HG03354 (cell line): Measurements from ENCODE around the gene FFAR2.
"Not testable (repeated sequence)": the region's sequence is repeated elsewhere in the genome, so short reads cannot be mapped to it uniquely, and the experiment has no call there.

Experiments
- ATAC-seq: cut with Tn5 transposase; IDR thresholded peaks from one replicate; pipeline ENCODE4 v1.9.1; 2021; ENCODE audit warnings: mild to moderate bottlenecking; ENCODE audit not compliant: unreplicated experiment, poor library complexity, severe bottlenecking

Gene FFAR2

GRCh38 chr19:35421362-35421761 is 26.7 kb upstream of the FFAR2 start:
- ATAC-seq = no peak

- ATAC-seq = not testable (repeated sequence)
These were observed 24.7 kb upstream of the FFAR2 start for GRCh38 chr19:35423406-35423805.

GRCh38 chr19:35425682-35426081 is 22.4 kb upstream of the FFAR2 start:
- no peak for ATAC-seq

GRCh38 chr19:35427187-35427586 is 20.9 kb upstream of the FFAR2 start:
- no peak for ATAC-seq

GRCh38 chr19:35429698-35430408 is 18.2 kb upstream of the FFAR2 start:
- no peak for ATAC-seq

GRCh38 chr19:35430409-35431144 is 17.5 kb upstream of the FFAR2 start:
- no peak for ATAC-seq

- no peak for ATAC-seq
These were observed 16.8 kb upstream of the FFAR2 start for GRCh38 chr19:35431145-35431807.

- no peak for ATAC-seq
These were observed 15.1 kb upstream of the FFAR2 start for GRCh38 chr19:35432911-35433310.

GRCh38 chr19:35433448-35433847 is 14.6 kb upstream of the FFAR2 start:
- ATAC-seq = no peak

GRCh38 chr19:35435896-35436295 is 12.2 kb upstream of the FFAR2 start:
- no peak for ATAC-seq

- no peak for ATAC-seq
These were observed 11.3 kb upstream of the FFAR2 start for GRCh38 chr19:35436477-35437405.

GRCh38 chr19:35437406-35437951 is 10.6 kb upstream of the FFAR2 start:
- ATAC-seq = no peak

- no peak for ATAC-seq
These were observed 10.0 kb upstream of the FFAR2 start for GRCh38 chr19:35438096-35438495.

- no peak for ATAC-seq
These were observed 9.5 kb upstream of the FFAR2 start for GRCh38 chr19:35438527-35438926.

- ATAC-seq = no peak
These were observed 8.1 kb upstream of the FFAR2 start for GRCh38 chr19:35439921-35440320.

GRCh38 chr19:35442091-35442490 is 6.0 kb upstream of the FFAR2 start:
- ATAC-seq = no peak

GRCh38 chr19:35444735-35445134 is 3.3 kb upstream of the FFAR2 start:
- ATAC-seq = no peak

GRCh38 chr19:35445826-35446593 is 2.0 kb upstream of the FFAR2 start:
- ATAC-seq = no peak
